Body of pancreas (tissue), 4 donors: ENCODE results near the gene OR6N1.

Experiments
- POLR2A ChIP-seq, 3 donors: fragments of 450-650 bp; IDR thresholded peaks; one replicate each; pipeline ENCODE4 v1.6.1; 2016; ENCODE audit warnings: antibody characterized with exemption in 3 of 3, mild to moderate bottlenecking in 2 of 3
- TF ChIP-seq, protein P1 (sequence below), 7 experiments: fragments of 450-650 bp in 4 of 7; fragments of 200-600 bp in 3 of 7; sonication (generic) in 3 of 7; IDR thresholded peaks; one replicate each; pipeline ENCODE4 v1.5.1; 2016 to 2019; ENCODE audit warnings: antibody characterized with exemption in 7 of 7

DNA sequence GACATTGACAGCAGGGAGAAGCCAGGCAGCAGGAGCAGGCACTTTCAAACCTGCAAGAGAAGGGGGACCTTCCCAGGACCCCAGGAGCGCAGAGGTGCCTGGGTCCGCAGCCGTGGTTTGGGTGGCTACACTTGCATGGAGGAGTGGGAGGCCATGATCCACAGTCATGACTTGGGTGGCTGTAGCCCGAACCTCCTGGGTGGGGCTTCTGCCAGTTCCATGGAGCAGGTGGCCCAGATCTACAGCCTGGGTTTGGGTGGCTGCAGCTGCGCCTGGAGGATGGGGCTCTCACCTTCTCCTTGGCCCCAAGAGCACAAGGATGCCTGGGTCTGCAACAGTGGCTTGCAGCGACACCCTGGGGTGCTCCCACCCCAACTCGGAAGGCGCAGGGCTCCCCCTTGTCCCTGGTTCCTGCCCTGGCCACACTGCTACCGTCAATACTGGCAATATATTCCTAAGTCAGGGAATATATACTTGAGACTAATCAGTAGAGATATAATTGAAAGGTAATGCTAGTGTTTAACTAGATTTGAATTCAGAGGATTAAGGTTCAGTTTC lies 19.8 kb downstream of the OR6N1 start:
- TF ChIP-seq, protein P1, sequence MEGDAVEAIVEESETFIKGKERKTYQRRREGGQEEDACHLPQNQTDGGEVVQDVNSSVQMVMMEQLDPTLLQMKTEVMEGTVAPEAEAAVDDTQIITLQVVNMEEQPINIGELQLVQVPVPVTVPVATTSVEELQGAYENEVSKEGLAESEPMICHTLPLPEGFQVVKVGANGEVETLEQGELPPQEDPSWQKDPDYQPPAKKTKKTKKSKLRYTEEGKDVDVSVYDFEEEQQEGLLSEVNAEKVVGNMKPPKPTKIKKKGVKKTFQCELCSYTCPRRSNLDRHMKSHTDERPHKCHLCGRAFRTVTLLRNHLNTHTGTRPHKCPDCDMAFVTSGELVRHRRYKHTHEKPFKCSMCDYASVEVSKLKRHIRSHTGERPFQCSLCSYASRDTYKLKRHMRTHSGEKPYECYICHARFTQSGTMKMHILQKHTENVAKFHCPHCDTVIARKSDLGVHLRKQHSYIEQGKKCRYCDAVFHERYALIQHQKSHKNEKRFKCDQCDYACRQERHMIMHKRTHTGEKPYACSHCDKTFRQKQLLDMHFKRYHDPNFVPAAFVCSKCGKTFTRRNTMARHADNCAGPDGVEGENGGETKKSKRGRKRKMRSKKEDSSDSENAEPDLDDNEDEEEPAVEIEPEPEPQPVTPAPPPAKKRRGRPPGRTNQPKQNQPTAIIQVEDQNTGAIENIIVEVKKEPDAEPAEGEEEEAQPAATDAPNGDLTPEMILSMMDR (IDR thresholded peaks at IDR 0.05) = no peak
- no peak for TF ChIP-seq POLR2A (IDR thresholded peaks at IDR 0.05)
